ENCODE data around the gene MAN2B2.

MAN2B2 gene

DNA sequence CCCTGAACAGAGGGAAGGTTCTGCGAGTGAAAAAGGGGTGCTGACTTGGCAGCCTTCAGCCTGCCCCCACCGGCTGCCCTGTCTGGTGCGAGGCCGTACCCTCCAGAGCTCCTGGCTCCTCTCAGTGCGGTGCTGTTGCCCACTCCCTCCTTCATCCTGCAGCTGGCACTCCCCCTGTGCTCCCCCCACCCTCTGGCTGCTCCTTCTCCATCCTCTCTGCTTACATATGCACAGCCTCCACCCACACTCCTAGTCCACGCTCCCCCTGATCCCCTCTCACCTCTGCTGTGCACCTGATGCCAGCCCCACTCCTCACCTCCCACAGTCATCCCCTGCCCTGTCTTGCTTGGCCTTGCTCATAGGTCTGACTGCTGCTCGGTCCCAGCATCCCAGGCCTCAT, 9.9 kb downstream of the MAN2B2 start:
- TF ChIP-seq YY1 (IDR thresholded peaks at IDR 0.05; ENCODE audit: insufficient read depth, insufficient read length) (no peak), SUZ12 (IDR thresholded peaks at IDR 0.05; ENCODE audit: extremely low read depth, insufficient read depth, insufficient read length) (no peak), ZNF274 (IDR thresholded peaks at IDR 0.05; ENCODE audit: low read depth, low read length) (no peak)
- H3K4me1 ChIP-seq (ENCODE audit: insufficient read depth, insufficient read length) = peaks cover 3% of the 10 kb centered on the region
- no peak overlapping the region for H3K9ac ChIP-seq (ENCODE audit: insufficient read length, low read depth)
- peaks cover 7% of the 10 kb centered on the region; the same call in 1 of the 2 replicates for H3K9me3 ChIP-seq (ENCODE audit: insufficient read depth, low read length)
- H3K36me3 ChIP-seq (ENCODE audit: insufficient read depth, insufficient read length, low read length) = peaks cover 26% of the 10 kb centered on the region
- H3K4me3 ChIP-seq (ENCODE audit: insufficient read length, low read depth) = no peak overlapping the region
- no peaks in the 10 kb centered on the region for H3K27me3 ChIP-seq (ENCODE audit: insufficient read depth, insufficient read length)
- DNase-seq (ENCODE audit: low read depth, low spot score) = no peak

DNA sequence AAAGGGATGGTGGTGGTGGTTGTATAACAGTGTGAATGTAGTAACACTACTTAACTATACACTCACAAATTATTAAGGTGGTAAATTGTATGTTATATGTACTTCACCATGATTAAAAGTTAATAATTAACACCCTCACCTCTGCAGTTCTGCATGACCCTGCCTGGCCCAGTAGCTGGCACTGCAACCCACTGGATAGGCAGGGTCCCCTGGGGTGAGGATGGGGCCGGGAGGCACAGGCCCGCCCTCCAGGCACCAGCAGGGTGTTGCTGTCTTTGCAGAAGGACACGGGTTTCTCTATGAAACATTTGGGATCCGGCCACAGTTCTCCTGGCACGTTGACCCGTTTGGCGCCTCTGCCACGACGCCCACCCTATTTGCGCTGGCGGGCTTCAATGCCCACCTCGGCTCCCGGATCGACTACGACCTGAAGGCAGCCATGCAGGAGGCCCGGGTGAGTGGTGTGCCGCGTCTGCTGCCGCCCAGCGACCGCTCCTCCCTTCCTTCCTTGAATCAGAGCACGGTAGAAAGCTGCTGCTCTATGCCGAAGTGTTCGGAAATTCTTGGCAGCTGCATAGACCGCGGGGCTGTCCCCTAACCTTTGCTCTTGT, 11.8 kb downstream of the MAN2B2 start:
- Histone ChIP-seq H3K4me1 (ENCODE audit: insufficient read depth, insufficient read length) (peaks cover 6% of the 10 kb centered on the region), H3K9ac (ENCODE audit: insufficient read length, low read depth) (peak overlapping the region; percentile 8), H3K36me3 (ENCODE audit: insufficient read depth, insufficient read length, low read length) (peaks cover 7% of the 10 kb centered on the region), H3K4me3 (ENCODE audit: insufficient read length, low read depth) (no peak overlapping the region), H3K27me3 (ENCODE audit: insufficient read depth, insufficient read length) (no peaks in the 10 kb centered on the region), H3K9me3 (ENCODE audit: insufficient read depth, low read length) (peaks cover 7% of the 10 kb centered on the region; the same call in 1 of the 2 replicates)
- TF ChIP-seq SUZ12 (IDR thresholded peaks at IDR 0.05; ENCODE audit: extremely low read depth, insufficient read depth, insufficient read length) = no peak
- TF ChIP-seq YY1 (IDR thresholded peaks at IDR 0.05; ENCODE audit: insufficient read depth, insufficient read length) = no peak
- TF ChIP-seq ZNF274 (IDR thresholded peaks at IDR 0.05; ENCODE audit: low read depth, low read length) = no peak
- no peak for DNase-seq (ENCODE audit: low read depth, low spot score)

DNA sequence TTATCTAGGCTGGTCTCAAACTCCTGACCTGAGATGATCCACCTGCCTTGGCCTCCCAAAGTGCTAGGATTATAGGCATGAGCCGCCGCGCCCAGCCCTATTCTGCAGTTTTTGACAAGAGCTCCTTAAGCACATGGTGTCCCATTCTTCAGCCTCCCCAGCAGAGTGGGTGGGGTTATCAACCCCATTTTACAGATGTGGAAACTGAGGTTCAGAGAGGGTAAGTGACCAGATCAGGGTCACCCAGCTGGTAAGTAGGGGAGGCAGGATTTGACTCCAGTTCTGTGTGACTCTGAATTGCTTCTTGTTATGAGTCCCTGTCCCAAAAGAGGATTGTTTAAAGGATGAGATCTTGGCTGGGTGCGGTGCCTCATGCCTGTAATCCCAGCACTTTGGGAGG, 14.5 kb downstream of the MAN2B2 start:
- peaks cover 4% of the 10 kb centered on the region for H3K27me3 ChIP-seq (ENCODE audit: insufficient read depth, insufficient read length)
- H3K4me3 ChIP-seq (ENCODE audit: insufficient read length, low read depth) = no peak overlapping the region
- H3K9me3 ChIP-seq (ENCODE audit: insufficient read depth, low read length) = no peaks in the 10 kb centered on the region
- no peak for DNase-seq (ENCODE audit: low read depth, low spot score)
- peaks cover 6% of the 10 kb centered on the region for H3K4me1 ChIP-seq (ENCODE audit: insufficient read depth, insufficient read length)
- peaks cover 6% of the 10 kb centered on the region for H3K36me3 ChIP-seq (ENCODE audit: insufficient read depth, insufficient read length, low read length)
- no peak for TF ChIP-seq SUZ12 (IDR thresholded peaks at IDR 0.05; ENCODE audit: extremely low read depth, insufficient read depth, insufficient read length)
- no peak for TF ChIP-seq ZNF274 (IDR thresholded peaks at IDR 0.05; ENCODE audit: low read depth, low read length)
- no peak overlapping the region for H3K9ac ChIP-seq (ENCODE audit: insufficient read length, low read depth)

DNA sequence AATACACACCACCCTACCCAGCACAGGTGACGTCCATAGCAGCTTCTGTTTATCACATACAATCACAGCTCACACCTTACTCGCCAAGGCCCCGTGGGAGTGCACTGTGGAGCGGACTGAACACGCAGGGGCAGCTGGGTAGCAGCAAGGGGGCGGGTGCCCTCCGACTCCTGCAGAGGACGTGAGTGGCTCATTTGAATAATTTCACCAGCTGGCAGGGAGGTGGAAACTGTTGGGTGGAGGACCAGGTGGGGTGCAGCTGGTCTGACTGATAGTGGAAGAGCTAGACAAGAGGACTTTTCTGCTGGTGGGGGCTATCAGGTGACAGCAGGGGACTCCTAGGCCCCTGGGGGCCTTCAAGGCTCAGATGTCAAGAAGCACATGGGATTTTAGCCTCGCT, 16.3 kb downstream of the MAN2B2 start:
- Histone ChIP-seq H3K36me3 (ENCODE audit: insufficient read depth, insufficient read length, low read length) (peaks cover 4% of the 10 kb centered on the region), H3K4me1 (ENCODE audit: insufficient read depth, insufficient read length) (peaks cover 9% of the 10 kb centered on the region), H3K4me3 (ENCODE audit: insufficient read length, low read depth) (no peak overlapping the region), H3K9me3 (ENCODE audit: insufficient read depth, low read length) (no peaks in the 10 kb centered on the region), H3K9ac (ENCODE audit: insufficient read length, low read depth) (no peak overlapping the region), H3K27me3 (ENCODE audit: insufficient read depth, insufficient read length) (peaks cover 4% of the 10 kb centered on the region)
- TF ChIP-seq YY1 (IDR thresholded peaks at IDR 0.05; ENCODE audit: insufficient read depth, insufficient read length) = no peak
- DNase-seq (ENCODE audit: low read depth, low spot score) = no peak

DNA sequence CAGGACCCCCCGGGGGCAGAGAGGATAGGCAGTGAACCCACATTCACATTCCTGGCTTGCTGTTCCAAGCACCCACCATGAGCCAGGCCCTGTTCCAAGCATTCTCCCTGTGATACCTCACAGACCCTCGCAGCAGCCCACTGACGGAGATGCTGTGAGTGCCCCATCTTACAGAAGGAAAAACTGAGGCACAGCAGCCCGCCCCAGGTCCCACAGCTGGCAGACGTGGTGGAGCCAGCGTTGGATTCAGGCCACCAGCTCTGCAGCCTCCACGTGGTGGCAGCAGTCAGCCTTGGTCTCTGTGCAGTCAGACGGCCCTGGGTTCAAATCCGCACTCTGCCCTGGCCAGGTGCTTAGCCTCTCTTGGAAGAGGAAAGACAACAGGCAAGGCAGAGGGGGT, 16.8 kb downstream of the MAN2B2 start:
- Histone ChIP-seq H3K9ac (ENCODE audit: insufficient read length, low read depth) (no peak overlapping the region), H3K4me1 (ENCODE audit: insufficient read depth, insufficient read length) (peaks cover 9% of the 10 kb centered on the region), H3K36me3 (ENCODE audit: insufficient read depth, insufficient read length, low read length) (peaks cover 4% of the 10 kb centered on the region), H3K27me3 (ENCODE audit: insufficient read depth, insufficient read length) (peaks cover 4% of the 10 kb centered on the region), H3K9me3 (ENCODE audit: insufficient read depth, low read length) (no peaks in the 10 kb centered on the region), H3K4me3 (ENCODE audit: insufficient read length, low read depth) (no peak overlapping the region)
- TF ChIP-seq SUZ12 (IDR thresholded peaks at IDR 0.05; ENCODE audit: extremely low read depth, insufficient read depth, insufficient read length) = no peak
- no peak for TF ChIP-seq ZNF274 (IDR thresholded peaks at IDR 0.05; ENCODE audit: low read depth, low read length)
- TF ChIP-seq YY1 (IDR thresholded peaks at IDR 0.05; ENCODE audit: insufficient read depth, insufficient read length) = no peak
- DNase-seq (ENCODE audit: low read depth, low spot score) = no peak

DNA sequence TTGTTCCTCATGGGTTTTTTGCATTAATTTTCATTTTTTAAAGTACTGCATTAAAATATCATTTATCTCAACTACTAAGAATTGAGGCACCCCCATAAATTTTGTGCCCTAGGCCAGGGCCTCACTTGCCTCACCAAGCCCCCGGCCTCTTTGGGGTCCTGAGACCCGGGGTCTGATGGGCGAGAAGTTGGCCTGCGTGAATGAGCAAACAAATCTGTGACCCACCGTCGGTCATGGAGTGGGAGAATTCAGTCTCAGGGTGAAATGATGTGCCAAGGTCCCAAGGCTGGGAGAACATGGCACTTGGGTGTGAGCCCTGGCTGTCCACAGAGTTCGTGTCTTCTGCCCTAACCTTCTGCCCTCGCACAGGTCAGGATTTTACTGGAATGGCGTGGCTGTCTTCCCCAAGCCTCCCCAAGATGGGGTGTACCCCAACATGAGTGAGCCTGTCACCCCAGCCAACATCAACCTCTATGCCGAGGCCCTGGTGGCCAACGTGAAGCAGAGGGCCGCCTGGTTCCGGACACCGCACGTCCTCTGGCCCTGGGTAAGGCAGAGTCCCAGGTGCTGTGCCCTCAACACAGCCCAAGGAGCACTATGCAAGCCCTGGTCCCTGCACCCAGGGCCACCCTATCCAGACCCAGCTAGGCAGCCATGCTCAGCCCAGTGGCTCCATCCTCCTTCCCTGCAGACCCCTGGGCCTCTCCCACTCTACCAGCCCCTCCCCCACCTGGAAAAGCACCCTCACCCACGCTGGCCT, 18.0 kb downstream of the MAN2B2 start:
- H3K36me3 ChIP-seq (ENCODE audit: insufficient read depth, insufficient read length, low read length) = peaks cover 4% of the 10 kb centered on the region
- H3K4me3 ChIP-seq (ENCODE audit: insufficient read length, low read depth) = no peak overlapping the region
- DNase-seq (ENCODE audit: low read depth, low spot score) = no peak
- peaks cover 6% of the 10 kb centered on the region for H3K4me1 ChIP-seq (ENCODE audit: insufficient read depth, insufficient read length)
- H3K27me3 ChIP-seq (ENCODE audit: insufficient read depth, insufficient read length) = peaks cover 4% of the 10 kb centered on the region
- no peaks in the 10 kb centered on the region for H3K9me3 ChIP-seq (ENCODE audit: insufficient read depth, low read length)
- H3K9ac ChIP-seq (ENCODE audit: insufficient read length, low read depth) = no peak overlapping the region
- TF ChIP-seq YY1 (IDR thresholded peaks at IDR 0.05; ENCODE audit: insufficient read depth, insufficient read length) (no peak), SUZ12 (IDR thresholded peaks at IDR 0.05; ENCODE audit: extremely low read depth, insufficient read depth, insufficient read length) (no peak), ZNF274 (IDR thresholded peaks at IDR 0.05; ENCODE audit: low read depth, low read length) (no peak)

DNA sequence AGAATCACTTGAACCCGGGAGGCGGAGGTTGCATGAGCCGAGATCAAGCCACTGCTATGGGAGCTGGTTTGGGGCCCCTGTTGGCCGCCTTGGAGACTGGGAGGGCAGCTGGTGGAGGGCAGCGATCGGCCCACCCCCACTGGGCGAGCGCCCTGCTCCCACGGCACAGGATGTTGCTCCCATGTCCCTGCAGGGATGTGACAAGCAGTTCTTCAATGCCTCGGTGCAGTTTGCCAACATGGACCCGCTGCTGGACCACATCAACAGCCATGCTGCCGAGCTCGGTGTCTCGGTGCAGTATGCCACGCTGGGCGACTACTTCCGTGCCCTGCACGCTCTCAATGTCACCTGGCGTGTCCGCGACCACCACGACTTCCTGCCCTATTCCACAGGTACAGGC, 19.4 kb downstream of the MAN2B2 start:
- no peak overlapping the region for H3K4me3 ChIP-seq (ENCODE audit: insufficient read length, low read depth)
- no peak overlapping the region for H3K9ac ChIP-seq (ENCODE audit: insufficient read length, low read depth)
- no peaks in the 10 kb centered on the region for H3K9me3 ChIP-seq (ENCODE audit: insufficient read depth, low read length)
- H3K36me3 ChIP-seq (ENCODE audit: insufficient read depth, insufficient read length, low read length) = peaks cover 4% of the 10 kb centered on the region
- H3K27me3 ChIP-seq (ENCODE audit: insufficient read depth, insufficient read length) = peaks cover 7% of the 10 kb centered on the region
- TF ChIP-seq YY1 (IDR thresholded peaks at IDR 0.05; ENCODE audit: insufficient read depth, insufficient read length) (no peak), ZNF274 (IDR thresholded peaks at IDR 0.05; ENCODE audit: low read depth, low read length) (no peak)
- peaks cover 6% of the 10 kb centered on the region for H3K4me1 ChIP-seq (ENCODE audit: insufficient read depth, insufficient read length)
- no peak for DNase-seq (ENCODE audit: low read depth, low spot score)

Data from NT2/D1 (cell line).